ENCODE measurements around the gene ATG13. TPM values are rescaled to one million over a fixed set of nuclear protein-coding genes. Genes with fewer than 3 reads are reported as not detected.

ATG13 gene
- total RNA-seq, 6 experiments from 2014 or later = 64.2 to 94.0 (median 85.3) TPM

DNA sequence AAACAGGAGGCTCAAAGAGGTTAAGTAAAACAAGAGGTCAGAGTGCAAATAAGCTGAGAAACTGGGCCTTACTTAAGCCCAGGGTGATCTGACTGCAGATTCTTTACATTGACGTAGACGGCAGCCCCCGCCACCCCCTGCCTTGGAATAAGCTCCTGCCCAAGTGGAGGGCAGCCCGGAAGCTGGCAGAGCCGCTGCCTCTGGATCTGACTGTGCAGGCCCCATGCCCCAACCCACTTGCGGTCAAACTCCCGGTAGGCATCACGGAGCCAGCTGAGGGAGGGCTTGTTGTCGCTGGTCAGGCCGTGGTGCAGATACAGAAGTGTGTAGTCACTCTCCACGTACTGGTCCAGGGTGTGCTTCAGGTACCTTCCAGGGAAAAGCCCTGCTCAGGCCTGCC, 64.5 kb downstream of the ATG13 start:
- H3K27ac Mint-ChIP-seq = no peak overlapping the region
- H3K4me1 Mint-ChIP-seq (ENCODE audit: low read depth) = peaks cover 23% of the 10 kb centered on the region
- H3K9me3 Mint-ChIP-seq = no peaks in the 10 kb centered on the region; the same call in 1 of the 2 replicates
- TF ChIP-seq, protein P1, sequence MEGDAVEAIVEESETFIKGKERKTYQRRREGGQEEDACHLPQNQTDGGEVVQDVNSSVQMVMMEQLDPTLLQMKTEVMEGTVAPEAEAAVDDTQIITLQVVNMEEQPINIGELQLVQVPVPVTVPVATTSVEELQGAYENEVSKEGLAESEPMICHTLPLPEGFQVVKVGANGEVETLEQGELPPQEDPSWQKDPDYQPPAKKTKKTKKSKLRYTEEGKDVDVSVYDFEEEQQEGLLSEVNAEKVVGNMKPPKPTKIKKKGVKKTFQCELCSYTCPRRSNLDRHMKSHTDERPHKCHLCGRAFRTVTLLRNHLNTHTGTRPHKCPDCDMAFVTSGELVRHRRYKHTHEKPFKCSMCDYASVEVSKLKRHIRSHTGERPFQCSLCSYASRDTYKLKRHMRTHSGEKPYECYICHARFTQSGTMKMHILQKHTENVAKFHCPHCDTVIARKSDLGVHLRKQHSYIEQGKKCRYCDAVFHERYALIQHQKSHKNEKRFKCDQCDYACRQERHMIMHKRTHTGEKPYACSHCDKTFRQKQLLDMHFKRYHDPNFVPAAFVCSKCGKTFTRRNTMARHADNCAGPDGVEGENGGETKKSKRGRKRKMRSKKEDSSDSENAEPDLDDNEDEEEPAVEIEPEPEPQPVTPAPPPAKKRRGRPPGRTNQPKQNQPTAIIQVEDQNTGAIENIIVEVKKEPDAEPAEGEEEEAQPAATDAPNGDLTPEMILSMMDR (IDR thresholded peaks at IDR 0.05) = no peak
- H3K36me3 Mint-ChIP-seq (ENCODE audit: low read depth) = peaks cover 20% of the 10 kb centered on the region
- peaks cover 6% of the 10 kb centered on the region for H3K27me3 Mint-ChIP-seq (ENCODE audit: insufficient read depth)
- no peak overlapping the region for H3K4me3 Mint-ChIP-seq
- no peak for DNase-seq

DNA sequence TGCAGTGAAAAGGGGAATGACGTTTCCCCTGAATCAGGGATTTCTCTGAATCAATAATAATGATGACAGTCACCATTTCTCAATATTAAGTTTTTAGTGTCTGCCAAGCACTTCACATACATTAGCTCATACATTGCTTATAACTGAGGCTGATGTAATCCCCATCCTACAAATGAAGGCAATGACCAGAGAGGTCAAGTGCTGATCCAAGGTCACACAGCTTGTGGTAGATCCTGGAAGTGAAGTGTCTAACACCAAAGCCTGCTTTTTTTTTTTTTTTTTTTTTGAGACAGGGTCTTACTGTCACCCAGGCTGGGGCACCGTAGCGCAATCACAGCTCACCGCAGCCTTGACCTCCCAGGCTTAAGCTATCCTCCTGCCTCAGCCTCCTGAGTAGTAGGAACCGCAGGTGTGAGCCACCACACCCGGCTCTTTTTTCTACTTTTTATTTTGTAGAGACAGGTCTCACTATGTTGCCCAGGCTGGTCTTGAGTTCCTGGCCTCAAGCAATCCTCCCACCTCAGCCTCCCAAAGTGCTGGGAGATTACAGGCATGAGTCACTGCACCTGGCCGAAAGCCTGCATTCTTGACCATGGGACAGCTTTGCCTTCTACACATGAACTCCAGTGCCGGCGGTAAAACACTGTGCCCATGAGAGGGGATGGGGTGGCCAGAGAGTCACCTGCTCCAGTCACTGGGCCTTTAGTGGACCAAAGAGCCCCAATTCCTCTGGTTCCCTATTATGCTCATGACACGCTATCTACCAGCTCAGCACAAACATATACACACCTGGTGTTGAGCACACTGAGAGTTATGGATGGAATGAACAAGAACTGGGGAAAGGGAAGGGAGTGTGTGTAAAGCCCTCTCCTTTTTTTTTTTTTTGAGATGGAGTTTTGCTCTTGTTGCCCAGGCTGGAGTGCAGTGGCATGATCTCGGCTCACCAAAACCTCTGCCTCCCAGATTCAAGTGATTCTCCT, 65.7 kb downstream of the ATG13 start:
- H3K36me3 Mint-ChIP-seq (ENCODE audit: low read depth) = peaks cover 24% of the 10 kb centered on the region
- no peaks in the 10 kb centered on the region for H3K9me3 Mint-ChIP-seq
- no peak overlapping the region for H3K4me3 Mint-ChIP-seq
- H3K27me3 Mint-ChIP-seq (ENCODE audit: insufficient read depth) = peaks cover 6% of the 10 kb centered on the region
- TF ChIP-seq, protein P1 (IDR thresholded peaks at IDR 0.05) = no peak
- no peak overlapping the region for H3K27ac Mint-ChIP-seq
- H3K4me1 Mint-ChIP-seq (ENCODE audit: low read depth) = peaks cover 32% of the 10 kb centered on the region
- DNase-seq = no peak

GRCh38 chr11:46684367-46684766, 67.0 kb downstream of the ATG13 start:
- peak overlapping the region; percentile 45; the same call in 1 of the 2 replicates for H3K27ac Mint-ChIP-seq
- no peaks in the 10 kb centered on the region for H3K9me3 Mint-ChIP-seq
- peaks cover 19% of the 10 kb centered on the region; the same call in 1 of the 2 replicates for H3K36me3 Mint-ChIP-seq (ENCODE audit: low read depth)
- H3K27me3 Mint-ChIP-seq (ENCODE audit: insufficient read depth) = peaks cover 6% of the 10 kb centered on the region
- H3K4me1 Mint-ChIP-seq (ENCODE audit: low read depth) = peaks cover 29% of the 10 kb centered on the region
- no peak overlapping the region for H3K4me3 Mint-ChIP-seq
- TF ChIP-seq, protein P1 (IDR thresholded peaks at IDR 0.05) = no peak
- DNase-seq = no peak

GRCh38 chr11:46686886-46687795, 69.8 kb downstream of the ATG13 start:
- Mint-ChIP-seq H3K36me3 (ENCODE audit: low read depth) (peaks cover 24% of the 10 kb centered on the region; the same call in 1 of the 2 replicates), H3K4me3 (no peak overlapping the region), H3K4me1 (ENCODE audit: low read depth) (peaks cover 29% of the 10 kb centered on the region), H3K27ac (peak overlapping the region; percentile 79), H3K9me3 (no peaks in the 10 kb centered on the region), H3K27me3 (ENCODE audit: insufficient read depth) (peaks cover 3% of the 10 kb centered on the region)
- peak; percentile 25 for DNase-seq
- TF ChIP-seq, protein P1 (IDR thresholded peaks at IDR 0.05) = no peak

- DNase-seq = no peak
- Mint-ChIP-seq H3K27me3 (ENCODE audit: insufficient read depth) (peaks cover 3% of the 10 kb centered on the region), H3K9me3 (no peaks in the 10 kb centered on the region), H3K4me3 (no peak overlapping the region), H3K4me1 (ENCODE audit: low read depth) (peaks cover 14% of the 10 kb centered on the region), H3K36me3 (ENCODE audit: low read depth) (peaks cover 32% of the 10 kb centered on the region; the same call in 1 of the 2 replicates), H3K27ac (no peak overlapping the region)
- TF ChIP-seq, protein P1 (IDR thresholded peaks at IDR 0.05) = no peak
Observed at GRCh38 chr11:46690702-46691101, 73.3 kb downstream of the ATG13 start.
